HCT116 (cell line): Measurements from ENCODE around the gene JAGN1. TPM values are rescaled to one million over a fixed set of nuclear protein-coding genes. Genes with fewer than 3 reads are reported as not detected.
"Not testable (repeated sequence)": the region's sequence is repeated elsewhere in the genome, so short reads cannot be mapped to it uniquely, and the experiment has no call there.

Experiments
- ATAC-seq: fragments of 200-7000 bp; cut with Tn5 transposase; 2 replicates; pipeline ENCODE4 v1.9.1; 2020; ENCODE audit warnings: mild to moderate bottlenecking, moderate library complexity
- BruUV-seq: library from RNA; stranded (reverse); fragments of 400-500 nt; replicated peaks from 2 replicates; lab custom pipeline; 2021; lab: Mats Ljungman, UMichigan
- CTCF ChIA-PET: fragments of 300-600 bp; sonication (Branson Sonifier 250); formaldehyde crosslinking; loops from one replicate; lab custom pipeline; 2021; ENCODE audit warnings: antibody characterized with exemption; lab: Charles Lee
- POLR2A ChIA-PET: fragments of 300-600, 350-600 bp; sonication (Branson Sonifier 250); formaldehyde crosslinking; loops from one replicate; lab custom pipeline; 2021; ENCODE audit warnings: antibody characterized with exemption; lab: Charles Lee
- RAD21 ChIA-PET, 2 experiments: fragments of 300-600 bp; sonication (Branson Sonifier 250); formaldehyde crosslinking; loops; one replicate each; lab custom pipeline; 2023; ENCODE audit warnings: low total read pairs in 2 of 2; ENCODE audit not compliant: uncharacterized antibody in 2 of 2, unreplicated experiment in 2 of 2, low non-redundant PET in 1 of 2; lab: Charles Lee
- DNase-seq: peaks from one replicate; pipeline ENCODE4 v3.0.0-alpha.2; 2010; ENCODE audit warnings: low read depth, low spot score
- H2AFZ ChIP-seq: fragments of 200-600 bp; shearing (Covaris generic), sonication (generic); 2 replicates; pipeline ENCODE4 v1.6.1; 2017; ENCODE audit warnings: low read depth, mixed run types, mixed read lengths, antibody characterized with exemption, low read length; ENCODE audit not compliant: poor library complexity, severe bottlenecking
- H3K27ac ChIP-seq: 2 replicates; pipeline ENCODE4 v1.5.1; 2012; ENCODE audit warnings: low read depth, low read length
- H3K27me3 ChIP-seq: fragments of 200-600 bp; sonication (generic); 2 replicates; pipeline ENCODE4 v1.6.1; 2016; ENCODE audit warnings: mixed run types, low read length, mixed read lengths; ENCODE audit not compliant: insufficient read depth
- H3K36me3 ChIP-seq, 2 experiments: fragments of 200-500 bp in 1 of 2; fragments of 200-600 bp in 1 of 2; sonication (Bioruptor generic) in 1 of 2; sonication (generic) in 1 of 2; 2 replicates each; pipeline versions ENCODE4 v1.5.1 to v1.6.1; 2014 to 2016; ENCODE audit warnings: low read length in 2 of 2, inconsistent platforms in 1 of 2, mixed read lengths in 1 of 2, mixed run types in 1 of 2; ENCODE audit not compliant: insufficient read depth in 2 of 2, control insufficient read depth in 1 of 2
- H3K4me1 ChIP-seq, 2 experiments: fragments of 200-600 bp in 1 of 2; sonication (generic) in 1 of 2; 2 replicates each; pipeline versions ENCODE4 v1.5.1 to v1.6.1; 2012 to 2017; ENCODE audit warnings: low read length in 2 of 2, inconsistent platforms in 1 of 2, mild to moderate bottlenecking in 1 of 2, mixed read lengths in 1 of 2, mixed run types in 1 of 2, moderate library complexity in 1 of 2; ENCODE audit not compliant: insufficient read depth in 2 of 2, control insufficient read depth in 1 of 2
- H3K4me2 ChIP-seq: fragments of 200-600 bp; sonication (generic); 2 replicates; pipeline ENCODE4 v1.6.1; 2017; ENCODE audit warnings: mixed run types, low read length, mixed read lengths
- H3K4me3 ChIP-seq, 2 experiments: fragments of 200-600 bp in 1 of 2; sonication (generic) in 1 of 2; replicated peaks in 1 of 2; 2 replicates each; pipeline ENCODE4 v1.5.1; 2011 to 2016; ENCODE audit warnings: low read length in 2 of 2, control low read depth in 1 of 2, low read depth in 1 of 2, mild to moderate bottlenecking in 1 of 2, mixed read lengths in 1 of 2, mixed run types in 1 of 2
- H3K79me2 ChIP-seq: fragments of 200-600 bp; sonication (generic); 2 replicates; pipeline ENCODE4 v1.6.1; 2017; ENCODE audit warnings: mild to moderate bottlenecking, mixed run types, low read length, moderate library complexity, mixed read lengths; ENCODE audit not compliant: insufficient read depth
- H3K9ac ChIP-seq: fragments of 200-600 bp; sonication (generic); 2 replicates; pipeline ENCODE4 v1.6.1; 2016; ENCODE audit warnings: low read length, mixed read lengths
- H3K9me2 ChIP-seq: fragments of 200-600 bp; sonication (generic), shearing (Covaris generic); 2 replicates; pipeline ENCODE4 v1.6.1; 2017; ENCODE audit warnings: mixed run types, mild to moderate bottlenecking, moderate library complexity; ENCODE audit not compliant: insufficient read depth
- H3K9me3 ChIP-seq, 2 experiments: fragments of 200-500 bp in 1 of 2; fragments of 200-600 bp in 1 of 2; sonication (Bioruptor generic) in 1 of 2; sonication (generic) in 1 of 2; 2 replicates each; pipeline ENCODE4 v1.6.1; 2014 to 2017; ENCODE audit warnings: low read length in 2 of 2, mixed read lengths in 2 of 2, inconsistent platforms in 1 of 2, low read depth in 1 of 2, mild to moderate bottlenecking in 1 of 2, mixed run types in 1 of 2, moderate library complexity in 1 of 2; ENCODE audit not compliant: control insufficient read depth in 1 of 2, insufficient read depth in 1 of 2
- H4K20me1 ChIP-seq: fragments of 200-600 bp; sonication (generic), shearing (Covaris generic); 2 replicates; pipeline ENCODE4 v1.6.1; 2017; ENCODE audit warnings: mixed run types, mild to moderate bottlenecking, moderate library complexity; ENCODE audit not compliant: insufficient read depth
- CBX3 ChIP-seq: IDR thresholded peaks from 2 replicates; pipeline ENCODE4 v1.6.1; 2012; ENCODE audit warnings: low read depth
- CTCF ChIP-seq, 3 experiments: fragments of 200-600 bp in 1 of 3; sonication (generic) in 1 of 3; IDR thresholded peaks in 2 of 3; conservative IDR thresholded peaks in 1 of 3; 2 replicates each; pipeline ENCODE4 v1.5.1; 2012 to 2017; ENCODE audit warnings: low read depth in 2 of 3, low read length in 2 of 3, antibody characterized with exemption in 1 of 3, borderline replicate concordance in 1 of 3, control low read depth in 1 of 3, mild to moderate bottlenecking in 1 of 3, mixed read lengths in 1 of 3, mixed run types in 1 of 3, moderate library complexity in 1 of 3; ENCODE audit not compliant: insufficient read depth in 1 of 3
- EGR1 ChIP-seq: IDR thresholded peaks from 2 replicates; pipeline ENCODE4 v1.6.1; 2012; ENCODE audit warnings: low read depth
- ELF1 ChIP-seq: IDR thresholded peaks from 2 replicates; pipeline ENCODE4 v1.6.1; 2012; ENCODE audit warnings: low read depth, borderline replicate concordance
- FOSL1 ChIP-seq: IDR thresholded peaks from 2 replicates; pipeline ENCODE4 v1.6.1; 2012; ENCODE audit warnings: low read depth
- JUND ChIP-seq: IDR thresholded peaks from 2 replicates; pipeline ENCODE4 v1.6.1; 2012
- POLR2AphosphoS5 ChIP-seq: IDR thresholded peaks from 2 replicates; pipeline ENCODE4 v1.6.1; 2011; ENCODE audit warnings: mild to moderate bottlenecking, low read depth, low read length, moderate library complexity
- RAD21 ChIP-seq: IDR thresholded peaks from 2 replicates; pipeline ENCODE4 v1.6.1; 2012; ENCODE audit warnings: low read depth, mild to moderate bottlenecking
- SIN3A ChIP-seq: IDR thresholded peaks from 2 replicates; pipeline ENCODE4 v1.6.1; 2012; ENCODE audit warnings: low read depth
- SRF ChIP-seq: IDR thresholded peaks from 2 replicates; pipeline ENCODE4 v1.6.1; 2012; ENCODE audit warnings: low read depth
- ZFX ChIP-seq: fragments of 450-650 bp; IDR thresholded peaks from 2 replicates; pipeline ENCODE4 v1.6.1; 2017
- intact Hi-C: fragments of 100-400 bp; cut with micrococcal nuclease; formaldehyde crosslinking; loops from 2 replicates; pipeline ENCODE4 v1.10.0; 2022
- total RNA-seq: library from RNA; stranded (reverse); gene quantifications from one replicate; pipeline ENCODE4 v1.2.1, GENCODE V29; 2021; ENCODE audit not compliant: unreplicated experiment

The JAGN1 gene
- total RNA-seq, 1 experiment from 2014 or later: 33.4 TPM

- TF ChIP-seq CTCF (IDR thresholded peaks at IDR 0.05 in 2 of 3, conservative IDR thresholded peaks at IDR 0.05 in 1 of 3; ENCODE audit: borderline replicate concordance in 1 of 3, insufficient read depth in 1 of 3, low read depth in 2 of 3, low read length in 2 of 3) (no peak), RAD21 (no peak), JUND (no peak), SIN3A (no peak), EGR1 (no peak), ZFX (no peak), SRF (no peak), FOSL1 (no peak), ELF1 (no peak), POLR2AphosphoS5 (no peak)
Observed at GRCh38 chr3:9898467-9899241, 8.2 kb downstream of the JAGN1 start (continued).

GRCh38 chr3:9899289-9899791, 8.9 kb downstream of the JAGN1 start:
- ChIA-PET POLR2A (no interaction called here), CTCF (no interaction called here), RAD21 (no interaction called here)
- H4K20me1 ChIP-seq: no peaks in the 10 kb centered on the region
- no peaks in the 10 kb centered on the region for H3K79me2 ChIP-seq
- no peaks in the 10 kb centered on the region for H3K27me3 ChIP-seq
- no peak overlapping the region for H2AFZ ChIP-seq
- peaks cover 17 to 40% of the 10 kb centered on the region in 2 experiments; a peak in 3 of 4 replicates for H3K4me1 ChIP-seq
- TF ChIP-seq CBX3 (no peak), RAD21 (no peak)
- no peaks in the 10 kb centered on the region for H3K36me3 ChIP-seq
- intact Hi-C loops: no loop called here
- DNase-seq (no peak), ATAC-seq (no peak)
- H3K9me3 ChIP-seq: no peaks in the 10 kb centered on the region
- H3K4me2 ChIP-seq: no peak overlapping the region
- BruUV-seq: no TSS peak
- H3K4me3 ChIP-seq: no peak overlapping the region
- H3K9ac ChIP-seq: no peak overlapping the region
- no peak overlapping the region for H3K27ac ChIP-seq
- H3K9me2 ChIP-seq: no peaks in the 10 kb centered on the region

GRCh38 chr3:9900965-9901415, 10.6 kb downstream of the JAGN1 start:
- peaks cover 17 to 40% of the 10 kb centered on the region in 2 experiments; a peak in 3 of 4 replicates for H3K4me1 ChIP-seq
- H2AFZ ChIP-seq, H3K9ac ChIP-seq, BruUV-seq, H3K9me3 ChIP-seq, H3K4me3 ChIP-seq, ATAC-seq, H3K36me3 ChIP-seq, H3K4me2 ChIP-seq, RAD21 ChIA-PET, H4K20me1 ChIP-seq, H3K9me2 ChIP-seq, H3K27me3 ChIP-seq, intact Hi-C loops, H3K79me2 ChIP-seq, H3K27ac ChIP-seq, CTCF ChIA-PET, POLR2A ChIA-PET, DNase-seq: not testable (repeated sequence)
